Measurements from ENCODE around the gene GNAQ.

The GNAQ gene

DNA sequence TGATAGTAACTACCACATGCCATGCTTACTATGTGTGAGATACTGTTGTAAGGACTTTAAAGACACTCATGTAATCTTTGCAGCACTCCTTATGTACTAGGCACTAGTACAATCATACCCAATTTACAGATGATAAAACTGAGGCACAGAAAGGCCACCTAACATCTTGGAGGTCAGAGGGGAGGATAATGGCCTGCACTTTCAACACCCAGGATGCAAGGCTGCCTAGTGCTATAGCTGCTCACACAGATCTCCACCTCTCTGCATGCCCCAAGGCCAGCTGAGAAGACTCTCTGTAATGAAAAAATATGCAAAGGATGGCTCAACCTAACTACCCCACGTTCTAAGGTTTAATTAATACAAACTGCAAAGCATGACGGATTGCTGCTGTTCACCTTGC is 57.2 kb downstream of the GNAQ start:
- no peak for DNase-seq (ENCODE audit: low read depth in 2 of 2)

DNA sequence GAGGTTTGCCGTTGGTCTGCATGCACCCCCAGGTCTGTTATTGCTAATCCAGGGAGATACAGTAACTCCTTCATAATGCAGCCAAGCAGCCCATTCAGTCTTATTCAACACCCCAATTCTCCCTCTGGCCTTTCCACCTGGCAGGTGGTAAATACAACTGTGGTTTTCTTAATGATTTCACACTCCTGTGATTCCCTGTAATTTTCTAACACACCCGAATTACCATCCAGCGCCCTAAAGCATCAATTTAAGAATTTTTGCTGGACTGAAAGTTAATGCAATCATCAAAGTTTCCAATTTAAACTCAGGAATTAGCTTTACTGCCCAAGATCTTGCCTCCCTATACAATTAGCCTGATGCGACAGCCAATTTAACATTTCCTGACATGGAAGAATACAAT is 62.5 kb downstream of the GNAQ start:
- no peak for DNase-seq (ENCODE audit: low read depth in 2 of 2)

DNA sequence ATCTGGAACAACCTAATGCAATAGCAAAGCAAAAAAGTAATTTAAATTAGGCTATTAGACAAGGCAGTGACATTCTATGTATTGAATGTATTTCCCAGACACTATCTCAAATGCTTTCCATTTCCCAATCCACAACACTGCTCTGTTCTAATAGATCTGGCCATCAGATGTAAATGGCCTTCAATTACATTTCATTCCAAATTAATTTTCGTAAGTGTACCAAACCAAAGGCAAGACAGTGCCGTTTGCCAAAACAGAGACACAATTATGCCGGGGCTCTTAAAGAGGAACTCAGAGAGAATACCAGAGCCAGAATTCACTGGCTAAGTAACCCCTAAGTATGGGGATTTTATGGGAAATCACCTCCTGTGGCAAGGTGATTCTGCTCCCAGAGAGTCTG is 63.1 kb downstream of the GNAQ start:
- no peak for DNase-seq (ENCODE audit: low read depth in 2 of 2)

DNA sequence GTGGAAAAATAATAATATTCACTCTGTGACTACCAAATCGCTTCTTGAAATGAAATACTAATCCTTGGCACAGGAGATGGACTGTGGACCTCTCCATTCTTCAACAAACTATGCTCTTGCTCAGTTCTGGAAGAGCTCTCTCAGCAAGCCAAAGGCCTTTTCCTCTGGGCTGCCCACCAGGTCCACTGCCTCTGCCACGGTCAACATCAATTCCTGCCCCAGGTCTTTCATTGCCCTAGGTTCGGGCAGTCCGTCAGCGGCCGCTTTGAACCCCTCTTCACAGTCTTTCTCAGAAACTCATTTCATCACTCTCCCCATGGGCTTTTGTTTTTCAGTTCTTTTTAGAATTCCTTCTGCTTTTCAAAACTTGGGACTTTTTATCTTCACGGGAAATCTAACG is 64.9 kb downstream of the GNAQ start:
- DNase-seq (ENCODE audit: low read depth in 2 of 2) = no peak

DNA sequence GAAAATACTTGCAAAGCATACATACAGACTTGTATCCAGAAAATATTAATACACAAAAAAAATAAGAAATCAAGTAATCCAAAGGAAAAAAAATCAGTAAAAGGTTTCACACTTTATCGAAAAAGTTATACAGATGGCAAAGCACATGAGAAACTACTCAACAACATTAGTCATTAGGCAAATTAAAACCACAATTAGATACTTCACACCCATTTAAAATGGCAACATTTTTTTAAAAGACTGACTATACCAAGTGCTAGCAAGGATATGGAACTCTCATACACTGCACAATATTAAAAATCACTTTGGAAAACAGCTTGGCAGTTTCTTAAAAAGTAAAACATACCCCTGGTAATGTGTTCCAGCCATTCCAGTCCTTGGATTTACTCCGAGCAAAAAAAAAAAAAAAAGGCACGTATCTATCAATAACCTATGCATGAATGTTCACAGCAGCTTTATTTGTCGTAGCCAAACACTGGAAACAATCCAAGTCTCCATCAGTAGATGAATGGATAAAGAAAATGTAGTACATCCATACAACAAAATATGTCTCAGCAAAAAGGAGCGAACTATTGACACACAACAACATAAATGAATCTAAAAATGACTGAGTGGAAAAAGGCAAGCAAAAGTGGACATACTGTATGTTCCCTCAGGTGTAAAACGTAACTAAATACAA is 66.0 kb downstream of the GNAQ start:
- DNase-seq (ENCODE audit: low read depth in 2 of 2) = no peak

DNA sequence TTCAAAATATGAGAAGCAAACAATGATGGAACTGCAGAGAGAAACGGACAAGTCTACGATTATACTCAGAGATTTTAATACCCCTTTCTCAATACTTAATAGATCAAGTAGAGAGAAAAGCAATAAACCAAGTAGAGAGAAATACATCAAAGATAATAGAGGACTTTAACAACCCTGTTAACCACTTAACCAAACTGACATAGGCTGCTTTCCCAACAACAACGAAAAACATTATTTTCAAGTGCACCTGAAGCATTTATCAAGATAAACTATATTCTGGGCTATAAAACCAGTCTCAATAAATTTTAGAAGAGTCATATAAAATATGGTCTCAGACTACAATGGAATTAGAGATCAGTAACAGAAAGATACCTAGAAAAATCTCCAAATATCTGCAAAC is 67.4 kb downstream of the GNAQ start:
- no peak for DNase-seq (ENCODE audit: low read depth in 2 of 2)

DNA sequence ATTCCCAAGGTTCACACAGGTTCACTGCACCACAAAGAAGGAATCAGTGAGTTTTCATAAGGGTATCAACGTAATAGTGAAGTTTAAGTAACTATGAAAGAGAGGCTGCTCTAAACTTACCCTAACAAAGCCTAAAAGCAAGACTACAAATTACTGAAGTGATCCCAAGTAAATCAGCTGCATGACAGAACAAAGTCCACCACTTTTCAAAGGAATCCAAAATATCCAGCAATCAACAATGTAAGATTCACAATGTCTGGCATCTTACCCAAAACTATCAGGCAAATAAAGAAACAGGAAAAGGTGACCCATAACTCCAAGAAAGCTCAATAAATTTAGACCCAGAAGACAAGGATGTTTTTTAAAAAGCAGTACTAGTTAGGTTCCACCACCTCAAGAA is 70.1 kb downstream of the GNAQ start:
- DNase-seq (ENCODE audit: low read depth in 2 of 2) = no peak

DNA sequence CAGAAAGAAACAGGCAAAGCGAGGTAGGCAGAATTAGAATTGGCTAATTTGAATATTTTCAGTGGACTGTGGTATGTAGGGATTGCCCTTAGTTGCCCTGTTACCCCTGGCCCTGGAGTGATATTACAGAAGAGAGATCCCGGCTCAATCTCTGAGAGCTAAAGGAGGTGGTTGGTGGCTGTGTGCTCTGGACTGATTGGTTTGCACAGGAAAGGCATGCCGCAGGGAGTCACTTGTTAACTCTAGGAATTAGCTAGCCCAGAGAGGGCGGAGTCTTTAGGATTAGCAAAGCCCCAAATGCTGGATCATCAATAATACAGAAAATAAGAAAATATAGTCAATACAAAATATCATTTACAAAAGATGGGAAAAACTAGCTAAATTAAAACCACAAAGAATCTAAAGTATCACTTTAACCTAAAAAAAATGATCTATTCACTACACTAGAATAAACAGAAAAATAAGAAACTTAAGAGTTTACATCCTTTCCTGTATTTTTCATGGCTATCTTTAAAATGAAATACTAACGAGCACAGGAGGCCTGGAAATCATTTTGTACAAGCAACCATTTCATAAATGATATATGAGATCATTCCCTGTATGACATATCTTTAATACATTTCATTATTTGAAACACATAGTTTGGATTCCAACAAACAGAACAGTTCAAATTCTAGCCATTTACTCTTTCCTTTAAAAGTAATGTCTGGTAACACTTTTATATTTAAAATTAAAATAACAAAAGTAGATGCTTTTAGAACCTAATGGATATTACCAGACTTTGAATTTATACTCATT is 71.1 kb downstream of the GNAQ start:
- DNase-seq (ENCODE audit: low read depth in 2 of 2) = no peak

DNA sequence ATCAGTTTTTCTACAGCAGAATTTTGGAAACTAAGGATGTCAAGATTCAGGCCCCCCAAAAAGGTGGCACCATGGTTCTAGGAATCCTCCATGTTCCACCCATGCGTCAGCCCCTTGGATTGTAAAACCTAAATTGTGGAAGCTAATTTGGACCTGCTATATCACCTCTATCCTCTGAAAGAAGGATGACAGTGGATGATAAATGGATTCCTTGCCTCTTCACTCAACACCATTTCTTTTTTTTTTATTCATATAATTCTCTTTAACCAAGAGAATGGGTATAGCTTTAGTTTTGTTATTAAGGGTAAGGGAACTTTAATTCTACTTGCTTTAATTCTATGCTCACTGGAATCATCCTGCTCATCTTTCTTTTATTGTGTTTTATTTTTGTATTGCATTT is 71.8 kb downstream of the GNAQ start:
- no peak for DNase-seq (ENCODE audit: low read depth in 2 of 2)

DNA sequence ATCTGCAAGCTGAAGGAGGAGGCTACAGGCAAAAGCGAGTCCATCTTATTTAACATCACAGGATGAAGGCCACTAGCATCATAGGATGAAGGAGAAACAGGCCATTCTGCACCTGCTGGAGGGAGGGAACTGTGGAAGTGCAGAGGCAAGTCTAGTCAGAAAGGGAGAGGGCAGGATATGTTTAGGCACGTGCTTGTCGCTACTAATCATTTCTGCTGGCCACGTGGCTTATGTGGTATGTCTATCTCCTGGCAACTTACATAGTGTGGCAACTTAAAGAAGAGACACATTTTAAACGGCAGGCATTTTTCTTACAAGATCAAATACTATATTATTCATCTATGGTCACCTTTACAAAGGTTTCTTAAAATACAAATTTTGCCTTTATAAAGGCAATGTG is 74.0 kb downstream of the GNAQ start:
- no peak for DNase-seq (ENCODE audit: low read depth in 2 of 2)

DNA sequence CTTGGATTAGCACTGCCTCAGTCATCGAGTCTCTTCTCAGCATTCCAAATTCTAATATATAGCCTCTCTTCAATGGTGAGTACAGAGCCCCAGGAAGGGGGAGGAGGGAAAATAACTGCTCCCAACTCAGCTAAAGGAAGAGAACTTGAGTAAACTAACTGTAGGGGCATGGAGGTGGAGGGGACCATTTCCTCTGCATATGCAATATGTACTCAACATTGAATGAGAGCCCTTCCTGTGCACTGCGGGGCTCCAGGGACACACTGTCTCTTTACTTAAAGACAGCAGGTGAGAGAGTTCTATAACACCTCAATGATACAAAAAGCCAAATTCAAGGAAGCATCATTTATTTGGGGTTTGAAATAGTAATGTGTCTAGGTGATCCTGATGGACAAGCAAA is 75.1 kb downstream of the GNAQ start:
- DNase-seq (ENCODE audit: low read depth in 2 of 2) = no peak

DNA sequence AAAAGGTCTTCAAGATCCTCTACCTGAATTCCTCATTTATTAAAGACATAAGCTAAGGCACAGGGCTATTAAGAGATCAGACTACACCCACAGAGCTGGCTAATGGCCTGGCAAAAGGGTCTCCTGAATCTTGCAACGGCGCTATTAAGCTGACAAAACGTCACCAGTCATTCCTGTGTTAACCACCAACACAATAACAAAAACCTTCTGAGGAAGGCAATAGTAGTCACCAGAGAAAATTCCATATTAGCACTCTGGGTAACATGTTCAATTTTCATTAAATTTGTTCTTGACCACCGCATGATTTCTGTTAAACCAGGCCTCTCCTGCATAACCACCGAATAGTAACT is 77.0 kb downstream of the GNAQ start:
- DNase-seq (ENCODE audit: low read depth in 2 of 2) = no peak

DNA sequence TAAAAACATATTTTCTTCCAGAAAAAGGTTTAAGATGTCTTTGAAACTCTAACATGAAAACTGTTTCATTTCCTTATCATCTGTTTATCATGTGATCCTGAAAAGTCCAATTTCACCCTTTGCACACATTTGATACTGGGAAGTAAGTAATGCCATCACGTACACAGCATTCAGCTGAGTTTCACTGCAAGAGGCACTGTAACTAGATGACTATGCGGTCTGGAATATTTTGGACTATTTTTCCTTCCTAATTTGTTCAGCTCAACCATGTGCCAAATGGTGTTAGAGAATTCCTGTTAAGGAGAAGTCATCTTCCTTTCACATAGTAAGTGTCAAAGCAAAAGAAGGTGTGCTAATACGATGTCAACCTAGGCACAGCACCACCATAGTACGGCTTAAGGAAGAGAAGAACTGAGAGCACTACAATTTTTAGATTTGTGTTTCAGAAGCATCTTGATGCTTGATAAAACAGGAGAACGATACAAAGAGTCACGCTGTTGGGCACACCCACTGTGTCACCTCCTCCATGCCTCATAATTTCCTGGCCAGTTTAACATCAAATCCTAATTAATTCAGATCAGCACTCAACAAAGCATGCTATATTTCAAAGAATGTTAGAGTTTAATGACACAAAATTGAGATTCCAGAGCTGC is 77.5 kb downstream of the GNAQ start:
- no peak for DNase-seq (ENCODE audit: low read depth in 2 of 2)

DNA sequence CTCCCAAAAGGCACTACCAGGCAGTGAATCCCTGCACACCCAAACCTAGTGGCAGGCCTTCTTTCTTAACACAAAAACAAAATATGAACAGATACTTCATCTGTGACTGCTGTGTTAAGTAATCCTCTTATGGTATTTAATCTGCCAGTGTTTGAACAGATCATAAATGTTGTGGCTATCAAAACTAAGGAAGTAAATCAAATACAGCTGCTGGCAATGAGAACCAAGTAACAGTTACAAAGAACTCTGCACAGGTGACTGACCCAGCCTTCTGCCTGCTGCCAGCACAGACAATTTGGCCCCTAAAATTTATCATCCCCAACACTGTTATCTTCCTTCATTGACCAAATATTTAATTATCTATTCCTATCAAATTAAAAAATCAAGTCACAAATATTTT is 78.0 kb downstream of the GNAQ start:
- no peak for DNase-seq (ENCODE audit: low read depth in 2 of 2)

DNA sequence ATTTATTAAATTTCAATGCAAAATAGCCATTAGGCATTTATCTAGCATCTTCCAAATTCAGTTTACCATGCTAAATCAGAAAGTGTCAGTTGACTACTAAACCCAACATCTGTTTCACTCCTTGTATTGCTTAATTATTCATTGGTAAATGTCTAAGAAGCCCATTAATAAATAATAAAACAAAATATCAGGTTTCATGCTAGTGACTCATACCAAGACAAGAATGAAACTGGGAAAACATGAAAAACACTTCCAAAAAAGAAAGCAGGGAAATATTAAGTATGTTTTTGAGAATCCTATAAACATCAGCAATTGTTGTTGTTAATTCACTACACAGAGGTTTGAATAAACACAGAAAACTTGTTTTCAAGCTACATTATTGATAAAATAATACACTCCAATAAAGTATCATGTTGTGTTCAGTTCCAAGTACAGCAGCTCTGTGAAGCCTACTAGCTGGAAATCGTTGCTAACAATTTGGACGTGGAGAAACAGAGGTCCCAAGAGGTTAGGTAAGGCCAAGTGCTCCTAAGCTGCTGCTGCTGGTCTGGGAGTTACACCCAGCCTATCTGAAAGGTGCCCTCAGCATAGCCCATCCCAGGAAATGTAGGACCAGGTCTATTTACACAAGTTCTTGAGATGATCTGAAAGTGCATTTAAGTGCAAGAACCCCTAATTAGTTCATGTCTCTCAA is 78.8 kb downstream of the GNAQ start:
- DNase-seq (ENCODE audit: low read depth in 2 of 2) = no peak

DNA sequence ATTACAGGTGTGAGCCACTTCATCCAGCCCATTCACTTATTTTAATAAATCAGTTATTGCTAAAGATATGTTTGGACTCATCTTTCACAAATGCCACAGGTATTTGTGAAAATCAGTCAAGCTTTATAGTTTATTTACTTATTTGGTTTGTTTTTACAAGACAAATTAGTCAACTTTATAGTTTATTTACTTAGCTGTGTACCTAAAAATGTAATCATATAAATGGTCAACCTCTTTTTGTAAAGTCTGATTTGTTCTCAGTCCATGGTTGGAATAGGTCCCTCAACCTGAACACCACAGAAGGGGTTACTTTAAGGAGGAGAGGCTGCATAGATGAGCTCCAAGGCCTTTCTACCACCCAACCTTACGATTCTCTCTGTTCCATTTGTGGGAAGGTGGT is 80.2 kb downstream of the GNAQ start:
- no peak for DNase-seq (ENCODE audit: low read depth in 2 of 2)

DNA sequence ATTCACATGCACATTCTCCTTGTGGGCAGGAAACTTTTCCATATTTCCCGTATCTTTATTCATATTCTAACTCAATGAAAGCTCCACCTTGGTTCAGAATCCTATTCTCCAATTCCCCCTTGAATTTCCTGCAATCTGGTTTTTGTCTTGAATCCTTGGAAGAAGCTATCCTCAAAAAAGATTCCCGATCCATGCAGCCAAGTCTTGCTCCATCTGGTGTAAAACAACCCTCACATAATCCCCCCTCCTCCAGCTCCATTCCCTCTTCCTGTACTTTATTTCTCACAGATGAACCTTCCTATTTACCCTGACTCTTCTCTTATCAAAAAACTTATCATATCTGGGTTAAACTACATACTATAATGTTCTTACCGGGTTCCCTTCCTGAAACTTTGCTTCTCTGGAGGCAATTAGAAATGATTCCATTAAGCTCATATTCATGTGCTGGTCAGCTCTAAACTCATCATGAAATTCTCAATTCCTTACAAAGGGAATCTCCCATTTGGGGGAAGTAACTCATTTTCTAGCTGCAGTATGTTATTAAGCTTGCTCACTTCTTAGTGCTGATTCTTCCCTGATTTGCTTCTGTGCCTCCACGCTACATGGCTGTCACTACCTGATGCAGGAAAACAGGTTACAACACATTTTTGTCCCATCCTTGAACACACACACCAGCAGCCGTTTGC is 81.7 kb downstream of the GNAQ start:
- DNase-seq (ENCODE audit: low read depth in 2 of 2) = no peak

DNA sequence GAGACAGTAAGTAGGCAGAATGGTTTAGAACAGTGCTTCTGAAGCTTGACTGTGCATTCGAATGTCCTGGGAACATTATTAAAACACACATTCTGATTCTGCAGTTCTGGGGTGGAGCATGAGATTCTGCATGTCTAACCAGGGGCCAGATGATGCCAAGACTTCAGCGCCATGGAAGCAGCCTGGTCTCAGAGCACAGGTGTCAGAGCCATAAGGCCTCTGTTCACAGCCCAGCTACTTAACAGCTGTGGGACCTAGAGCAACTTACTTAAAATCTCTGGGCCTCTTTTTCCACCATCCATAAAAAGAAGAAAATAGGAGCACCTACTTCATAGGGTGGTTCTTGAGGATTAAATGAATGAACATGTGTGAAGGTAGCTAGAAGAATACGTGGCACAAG is 84.0 kb downstream of the GNAQ start:
- DNase-seq (ENCODE audit: low read depth in 2 of 2) = no peak

DNA sequence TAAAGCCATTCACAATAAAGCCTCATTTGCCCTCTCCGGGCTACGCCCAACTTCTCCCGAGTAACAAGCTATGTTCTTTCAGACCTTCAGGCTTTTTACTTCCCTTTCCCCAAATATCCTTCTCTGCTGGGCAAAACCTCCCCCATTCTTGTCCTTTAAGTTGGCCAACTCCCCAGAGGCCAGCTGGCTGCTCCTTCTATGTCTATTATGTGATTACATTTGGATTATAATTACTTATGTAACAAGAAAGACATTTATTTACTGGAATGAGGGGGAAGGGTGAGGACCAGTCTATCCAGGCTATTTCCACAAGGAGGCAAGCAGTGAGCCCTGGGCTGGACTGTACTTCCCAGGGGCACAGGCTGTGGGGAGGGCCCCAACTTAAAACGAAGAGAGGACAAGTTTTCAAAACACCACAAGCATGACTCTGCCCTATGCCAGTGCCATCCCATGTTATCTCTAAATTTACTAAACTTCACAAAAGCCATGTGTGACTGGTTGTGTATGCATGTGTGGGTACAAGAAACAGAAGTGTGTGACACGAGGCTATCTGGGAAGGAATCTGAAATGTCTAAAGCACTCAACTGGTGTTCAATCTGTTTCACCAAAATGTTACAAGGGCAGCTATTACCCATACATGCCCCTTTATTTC is 84.5 kb downstream of the GNAQ start:
- no peak for DNase-seq (ENCODE audit: low read depth in 2 of 2)

DNA sequence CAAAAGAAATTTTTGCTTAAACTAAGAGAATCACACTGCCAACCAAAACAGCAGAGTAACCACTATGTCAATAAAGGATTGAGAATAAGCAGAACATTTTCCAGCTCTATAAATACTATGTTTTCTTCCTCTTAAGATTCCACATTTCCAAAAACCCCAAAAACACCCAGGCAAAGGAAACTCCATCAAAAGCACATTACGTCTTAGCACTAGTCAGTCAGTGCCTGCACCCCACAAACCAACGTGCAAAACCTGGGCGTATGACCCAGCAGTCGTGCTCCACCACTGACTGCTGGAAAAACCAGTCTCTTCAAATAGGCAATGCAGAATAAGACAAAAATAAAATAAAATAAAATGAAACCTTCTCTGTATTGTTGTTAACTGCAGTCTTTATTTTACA is 85.3 kb downstream of the GNAQ start:
- no peak for DNase-seq (ENCODE audit: low read depth in 2 of 2)

DNA sequence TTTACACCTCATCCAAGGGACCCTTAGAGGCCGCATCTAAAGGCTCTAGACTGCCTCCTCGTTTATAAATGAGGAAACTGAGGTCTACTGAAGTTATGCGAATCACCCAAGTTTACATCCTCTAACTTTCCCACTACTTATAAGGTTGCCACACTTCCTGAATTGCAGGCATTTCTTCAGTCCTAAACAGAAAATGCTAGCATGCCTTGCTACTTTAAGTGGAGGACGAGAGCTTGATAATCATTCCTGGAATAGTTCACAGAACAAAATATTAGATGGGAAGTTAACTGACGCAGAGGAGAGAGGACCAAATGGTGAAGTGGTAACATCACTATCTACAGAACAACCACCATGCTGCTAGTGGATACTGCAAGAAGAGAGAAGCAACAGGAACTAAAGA is 85.8 kb downstream of the GNAQ start:
- no peak for DNase-seq (ENCODE audit: low read depth in 2 of 2)
